TTC549 (cell line): ENCODE results near the gene MACROD1.

ENCODE experiments used
- FAIRE-seq: peaks from 2 replicates; lab custom pipeline; 2012; peaks lifted over from hg19 to GRCh38; lab: Jason Lieb, UNC

Gene MACROD1

GRCh38 chr11:64010783-64011182, 155.1 kb downstream of the MACROD1 start:
- no peak for FAIRE-seq

GRCh38 chr11:64009710-64010109, 156.2 kb downstream of the MACROD1 start:
- no peak for FAIRE-seq

GRCh38 chr11:64008914-64009633, 156.8 kb downstream of the MACROD1 start:
- FAIRE-seq, result no peak

GRCh38 chr11:64008283-64008913, 157.5 kb downstream of the MACROD1 start:
- no peak for FAIRE-seq

- no peak for FAIRE-seq
Measured at GRCh38 chr11:64007629-64008282, 158.2 kb downstream of the MACROD1 start.

GRCh38 chr11:64007160-64007628, 158.7 kb downstream of the MACROD1 start:
- FAIRE-seq, result no peak

GRCh38 chr11:64006398-64006797, 159.5 kb downstream of the MACROD1 start:
- FAIRE-seq, result no peak

GRCh38 chr11:64005691-64006090, 160.2 kb downstream of the MACROD1 start:
- FAIRE-seq, result no peak

- FAIRE-seq, result no peak
Measured at GRCh38 chr11:64004590-64004984, 161.3 kb downstream of the MACROD1 start.

GRCh38 chr11:64003807-64004589, 161.9 kb downstream of the MACROD1 start:
- FAIRE-seq, result no peak

- FAIRE-seq, result no peak
Measured at GRCh38 chr11:64001484-64002420, 164.2 kb downstream of the MACROD1 start.

- FAIRE-seq, result no peak
Measured at GRCh38 chr11:64000740-64001483, 165.0 kb downstream of the MACROD1 start.

GRCh38 chr11:64000026-64000739, 165.7 kb downstream of the MACROD1 start:
- no peak for FAIRE-seq

- no peak for FAIRE-seq
Measured at GRCh38 chr11:63999349-64000025, 166.4 kb downstream of the MACROD1 start.

GRCh38 chr11:63998558-63999348, 167.2 kb downstream of the MACROD1 start:
- FAIRE-seq, result no peak

GRCh38 chr11:63997801-63998337, 168.0 kb downstream of the MACROD1 start:
- FAIRE-seq, result no peak

- no peak for FAIRE-seq
Measured at GRCh38 chr11:63997104-63997700, 168.7 kb downstream of the MACROD1 start.

GRCh38 chr11:63996512-63996911, 169.4 kb downstream of the MACROD1 start:
- no peak for FAIRE-seq
